ENCODE results near the gene CPSF7. TPM values are rescaled to one million over a fixed set of nuclear protein-coding genes. Genes with fewer than 3 reads are reported as not detected.

CPSF7 gene
- polyA plus RNA-seq, 1 of the 3 experiments (the other 2 are of a cell fraction) = 44.0 TPM

- Histone ChIP-seq H2AFZ (ENCODE audit: low read depth) (no peak overlapping the region), H3K36me3 (replicated peaks in 1 of 2; ENCODE audit: control insufficient read depth in 1 of 2, insufficient read depth in 2 of 2, low read length in 1 of 2) (peaks cover 48 to 60% of the 10 kb centered on the region in 2 experiments), H3K4me3 (ENCODE audit: low read depth in 2 of 2, low read length in 1 of 2) (no peak overlapping the region), H3K27me3 (ENCODE audit: insufficient read depth) (no peaks in the 10 kb centered on the region), H3K9ac (no peak overlapping the region), H3K9me2 (no peaks in the 10 kb centered on the region), H3F3A (replicated peaks; ENCODE audit: insufficient read depth) (peaks cover 15% of the 10 kb centered on the region), H3K9me3 (no peaks in the 10 kb centered on the region), H3K79me2 (ENCODE audit: insufficient read depth) (peaks cover 24% of the 10 kb centered on the region), H3K4me1 (ENCODE audit: control insufficient read depth in 1 of 2, insufficient read depth in 2 of 2, low read depth in 1 of 2, low read length in 1 of 2) (peaks cover 5 to 13% of the 10 kb centered on the region in 2 experiments; a peak in 2 of 4 replicates), H3K27ac (ENCODE audit: low read depth in 2 of 2, low read length in 1 of 2) (peak overlapping the region in 1 of 2 experiments; percentile 34; a peak in 1 of 4 replicates), H4K20me1 (ENCODE audit: insufficient read depth) (peaks cover 26% of the 10 kb centered on the region), H3K4me2 (no peak overlapping the region)
- no peak for DNase-seq
- TF ChIP-seq FOXM1 (IDR thresholded peaks at IDR 0.05; ENCODE audit: low read depth) = no peak
- no peak for TF ChIP-seq USF1 (IDR thresholded peaks at IDR 0.05; ENCODE audit: borderline replicate concordance, low read depth)
- no peak for TF ChIP-seq RAD21 (IDR thresholded peaks at IDR 0.05; ENCODE audit: low read length)
- TF ChIP-seq NFIC (IDR thresholded peaks at IDR 0.05; ENCODE audit: borderline replicate concordance) = no peak
- TF ChIP-seq EZH2phosphoT487 (IDR thresholded peaks at IDR 0.05; ENCODE audit: borderline replicate concordance, low read depth) = no peak
- no peak for TF ChIP-seq IRF3 (IDR thresholded peaks at IDR 0.05; ENCODE audit: low read depth, low read length)
- no peak for TF ChIP-seq GABPA (IDR thresholded peaks at IDR 0.05; ENCODE audit: low read depth)
- no peak for TF ChIP-seq CTCF (IDR thresholded peaks at IDR 0.05)
- TF ChIP-seq GATA2 (CRISPR knock-in tag; IDR thresholded peaks at IDR 0.05) = no peak
- no peak for TF ChIP-seq USF2 (IDR thresholded peaks at IDR 0.05; ENCODE audit: borderline replicate concordance, low read depth, low read length)
- no peak for TF ChIP-seq MXI1 (IDR thresholded peaks at IDR 0.05; ENCODE audit: low read depth, low read length)
- TF ChIP-seq TAF1 (IDR thresholded peaks at IDR 0.05; ENCODE audit: borderline replicate concordance, low read depth, low read length) = no peak
- TF ChIP-seq RCOR1 (IDR thresholded peaks at IDR 0.05; ENCODE audit: low read length) = no peak
- TF ChIP-seq NRF1 (IDR thresholded peaks at IDR 0.05; ENCODE audit: low read depth, low read length) = no peak
- TF ChIP-seq TEAD4 (IDR thresholded peaks at IDR 0.05; ENCODE audit: borderline replicate concordance, insufficient read depth) = no peak
- no peak for TF ChIP-seq JUND (IDR thresholded peaks at IDR 0.05)
- TF ChIP-seq FOSL2 (IDR thresholded peaks at IDR 0.05; ENCODE audit: borderline replicate concordance, low read depth) = no peak
- WGBS (ENCODE audit: low lambda C conversion rate) = 85% methylated on average over 11 of the region's 12 CpGs
- POLR2A ChIA-PET = interaction anchor here (0.6 to 1.5 kb wide), 4 partner anchors 13 to 228 kb away, joined by 3 to 5 read pairs (median 4); partner anchors contain the start of genes CPSF7 and SDHAF2
- CTCF ChIA-PET = interaction anchor here (1.2 to 8.8 kb wide), 22 partner anchors 9 to 199 kb away, joined by 3 to 117 read pairs (median 17); partner anchors contain the start of genes CPSF7, LRRC10B, SDHAF2 and SYT7
Measured at GRCh38 chr11:61447601-61448551, 18.1 kb upstream of the CPSF7 start.
